ENCODE measurements around the gene ATRNL1. TPM values are rescaled to one million over a fixed set of nuclear protein-coding genes. Genes with fewer than 3 reads are reported as not detected.
A peak's percentile ranks its signal among the peaks of the same experiment; 100 is the strongest.

Gene ATRNL1
- total RNA-seq, 2 donors from 2014 or later = 0.38 to 1.9 TPM

GRCh38 chr10:115948465-115948864 lies 855.3 kb downstream of the ATRNL1 start:
- intact Hi-C loops (cut with DNase I) = no loop called here
- no peak for DNase-seq

GRCh38 chr10:115949282-115949844 lies 856.2 kb downstream of the ATRNL1 start:
- DNase-seq = no peak
- intact Hi-C loops (cut with DNase I) = no loop called here

More at GRCh38 chr10:115948465-115948864, 855.3 kb downstream of the ATRNL1 start:
- ATAC-seq = peak; percentile 53 to 63

GRCh38 chr10:115950320-115950719 lies 857.2 kb downstream of the ATRNL1 start:
- intact Hi-C loops (cut with DNase I) = no loop called here
- DNase-seq = no peak
- peak in 1 of 2 donors; percentile 85 for ATAC-seq

More at GRCh38 chr10:115949282-115949844, 856.2 kb downstream of the ATRNL1 start:
- peak in 1 of 2 donors; percentile 30 for ATAC-seq

- intact Hi-C loops (cut with DNase I) = no loop called here
Observed at GRCh38 chr10:115951242-115951641, 858.1 kb downstream of the ATRNL1 start.

GRCh38 chr10:115953281-115953680 lies 860.1 kb downstream of the ATRNL1 start:
- intact Hi-C loops (cut with DNase I) = no loop called here
- DNase-seq (no peak), ATAC-seq (no peak)

More at GRCh38 chr10:115951242-115951641, 858.1 kb downstream of the ATRNL1 start:
- ATAC-seq (no peak), DNase-seq (no peak)

GRCh38 chr10:115953968-115954367 lies 860.8 kb downstream of the ATRNL1 start:
- DNase-seq = no peak
- ATAC-seq = no peak
- intact Hi-C loops (cut with DNase I) = no loop called here

GRCh38 chr10:115956225-115957011 lies 863.3 kb downstream of the ATRNL1 start:
- intact Hi-C loops (cut with DNase I) = no loop called here
- DNase-seq = no peak
- ATAC-seq = no peak

GRCh38 chr10:115957012-115957399 lies 863.8 kb downstream of the ATRNL1 start:
- ATAC-seq = no peak
- no peak for DNase-seq
- intact Hi-C loops (cut with DNase I) = no loop called here

GRCh38 chr10:115957786-115958442 lies 864.7 kb downstream of the ATRNL1 start:
- intact Hi-C loops (cut with DNase I) = no loop called here
- no peak for ATAC-seq
- DNase-seq = no peak

- DNase-seq (no peak), ATAC-seq (no peak)
- intact Hi-C loops (cut with DNase I) = no loop called here
Observed at GRCh38 chr10:115963848-115964247, 870.7 kb downstream of the ATRNL1 start.

GRCh38 chr10:115964827-115965226 lies 871.7 kb downstream of the ATRNL1 start:
- intact Hi-C loops (cut with DNase I) = no loop called here
- DNase-seq (no peak), ATAC-seq (no peak)

GRCh38 chr10:115965376-115965775 lies 872.2 kb downstream of the ATRNL1 start:
- ATAC-seq (no peak), DNase-seq (no peak)
- intact Hi-C loops (cut with DNase I) = no loop called here

- DNase-seq (no peak), ATAC-seq (no peak)
- intact Hi-C loops (cut with DNase I) = no loop called here
Observed at GRCh38 chr10:115968236-115968635, 875.1 kb downstream of the ATRNL1 start.

- ATAC-seq (peak in 1 of 2 donors; percentile 44), DNase-seq (no peak)
- intact Hi-C loops (cut with DNase I) = no loop called here
Observed at GRCh38 chr10:115969591-115969990, 876.4 kb downstream of the ATRNL1 start.

- ATAC-seq = no peak
- intact Hi-C loops (cut with DNase I) = no loop called here
- no peak for DNase-seq
Observed at GRCh38 chr10:115971921-115972320, 878.8 kb downstream of the ATRNL1 start.

GRCh38 chr10:115972426-115972825 lies 879.3 kb downstream of the ATRNL1 start:
- intact Hi-C loops (cut with DNase I) = no loop called here
- DNase-seq (no peak), ATAC-seq (no peak)

- intact Hi-C loops (cut with DNase I) = no loop called here
Observed at GRCh38 chr10:115974351-115974750, 881.2 kb downstream of the ATRNL1 start.

GRCh38 chr10:115974816-115975430 lies 881.8 kb downstream of the ATRNL1 start:
- intact Hi-C loops (cut with DNase I) = no loop called here
- no peak for DNase-seq
- peak; percentile 18 to 50 for ATAC-seq

More at GRCh38 chr10:115974351-115974750, 881.2 kb downstream of the ATRNL1 start:
- DNase-seq (no peak), ATAC-seq (no peak)

GRCh38 chr10:115975506-115975905 lies 882.3 kb downstream of the ATRNL1 start:
- intact Hi-C loops (cut with DNase I) = no loop called here
- ATAC-seq (no peak), DNase-seq (no peak)

- intact Hi-C loops (cut with DNase I) = no loop called here
- ATAC-seq (no peak), DNase-seq (no peak)
Observed at GRCh38 chr10:115976342-115976741, 883.2 kb downstream of the ATRNL1 start.

Measured in left cardiac atrium (tissue), 4 donors.